Natural killer cell (primary cell): Measurements from ENCODE around the gene COL19A1. TPM values are rescaled to one million over a fixed set of nuclear protein-coding genes. Genes with fewer than 3 reads are reported as not detected.

ENCODE experiments used
- ATAC-seq, 3 donors: fragments of 150-1000 bp in 2 of 3; fragments of 200-7000 bp in 1 of 3; cut with Tn5 transposase; 1 replicate in 1 of 3; 2 replicates in 2 of 3; pipeline ENCODE4 v1.10.0; 2021; ENCODE audit warnings: mild to moderate bottlenecking in 2 of 3, moderate library complexity in 2 of 3
- DNase-seq, 2 donors: peaks; one replicate each; pipeline versions ENCODE4 v3.0.0 to v3.0.0-alpha.2; 2013 to 2021; ENCODE audit warnings: mixed read lengths in 1 of 2
- H3K27ac ChIP-seq: one replicate; pipeline ENCODE4 v1.5.1; 2013; ENCODE audit warnings: mild to moderate bottlenecking, low read length
- H3K27me3 ChIP-seq: one replicate; pipeline ENCODE4 v1.6.1; 2013; ENCODE audit warnings: low read length; ENCODE audit not compliant: control insufficient read depth, insufficient read depth
- H3K36me3 ChIP-seq: one replicate; pipeline ENCODE4 v1.6.1; 2013; ENCODE audit warnings: low read length; ENCODE audit not compliant: control insufficient read depth, insufficient read depth
- H3K4me1 ChIP-seq: one replicate; pipeline ENCODE4 v1.6.1; 2013; ENCODE audit warnings: low read length; ENCODE audit not compliant: control insufficient read depth, insufficient read depth
- H3K4me3 ChIP-seq: one replicate; pipeline ENCODE4 v1.5.1; 2013; ENCODE audit warnings: low read length
- H3K9me3 ChIP-seq: one replicate; pipeline ENCODE4 v1.6.1; 2013; ENCODE audit warnings: low read length; ENCODE audit not compliant: control insufficient read depth, insufficient read depth
- H3K27ac Mint-ChIP-seq, 2 donors: one replicate each; pipeline ENCODE4 v1.8.0; 2022; ENCODE audit warnings: mild to moderate bottlenecking in 2 of 2, mixed read lengths in 2 of 2, moderate library complexity in 1 of 2
- H3K27me3 Mint-ChIP-seq, 2 donors: one replicate each; pipeline ENCODE4 v1.8.0; 2022; ENCODE audit warnings: low read depth in 2 of 2, mixed read lengths in 2 of 2
- H3K36me3 Mint-ChIP-seq: one replicate; pipeline ENCODE4 v1.8.0; 2022; ENCODE audit warnings: mixed read lengths
- H3K4me1 Mint-ChIP-seq, 2 donors: one replicate each; pipeline ENCODE4 v1.8.0; 2022; ENCODE audit warnings: mixed read lengths in 2 of 2
- H3K4me3 Mint-ChIP-seq: one replicate; pipeline ENCODE4 v1.8.0; 2022; ENCODE audit warnings: mild to moderate bottlenecking, moderate library complexity, mixed read lengths
- H3K9me3 Mint-ChIP-seq, 2 donors: one replicate each; pipeline ENCODE4 v1.8.0; 2022; ENCODE audit warnings: mixed read lengths in 2 of 2
- CTCF ChIP-seq: fragments of 200-600 bp; IDR thresholded peaks from one replicate; pipeline ENCODE4 v1.8.0; 2022; ENCODE audit warnings: antibody characterized with exemption
- WGBS: methylation state at CpG from one replicate; pipeline ENCODE4 v1.1.7; 2013; ENCODE audit warnings: missing lambda C conversion rate; ENCODE audit not compliant: insufficient coverage; 5-methylcytosine and 5-hydroxymethylcytosine counted together
- intact Hi-C: fragments of 100-400 bp; cut with micrococcal nuclease; formaldehyde crosslinking; loops from one replicate; pipeline ENCODE4 v1.14.2; 2022
- total RNA-seq, 4 donors: library from RNA; stranded (reverse); fragments of 120-200 nt in 1 of 4; gene quantifications; one replicate each; pipeline versions ENCODE4 v1.2.3 to v1.2.4, GENCODE V29; 2013 to 2022

COL19A1 gene
- total RNA-seq, 3 donors from 2014 or later (not counting 1 experiment from before 2014, with no cell fraction given): 0.07 to 0.33 (median 0.18) TPM

GRCh38 chr6:70112716-70113115 lies 246.4 kb downstream of the COL19A1 start:
- ATAC-seq (no peak), DNase-seq (no peak)
- no peaks in the 10 kb centered on the region for H3K36me3 Mint-ChIP-seq
- 71% methylated on average over 5 of the region's 5 CpGs for WGBS
- Histone ChIP-seq H3K4me3 (no peak overlapping the region), H3K27ac (no peak overlapping the region), H3K27me3 (no peaks in the 10 kb centered on the region), H3K36me3 (no peaks in the 10 kb centered on the region), H3K9me3 (no peaks in the 10 kb centered on the region), H3K4me1 (no peaks in the 10 kb centered on the region)
- H3K4me1 Mint-ChIP-seq: no peaks in the 10 kb centered on the region
- no peak overlapping the region for H3K4me3 Mint-ChIP-seq
- peaks cover 0 to 4% of the 10 kb centered on the region in 2 donors for H3K9me3 Mint-ChIP-seq
- no peaks in the 10 kb centered on the region for H3K27me3 Mint-ChIP-seq
- no peak for TF ChIP-seq CTCF
- no peak overlapping the region for H3K27ac Mint-ChIP-seq
- intact Hi-C loops: no loop called here

GRCh38 chr6:70113171-70113570 lies 246.8 kb downstream of the COL19A1 start:
- Mint-ChIP-seq H3K9me3 (peaks cover 0 to 4% of the 10 kb centered on the region in 2 donors), H3K4me1 (no peaks in the 10 kb centered on the region), H3K27ac (no peak overlapping the region), H3K27me3 (no peaks in the 10 kb centered on the region), H3K4me3 (no peak overlapping the region), H3K36me3 (no peaks in the 10 kb centered on the region)
- H3K4me3 ChIP-seq: no peak overlapping the region
- no peak for DNase-seq
- ATAC-seq: no peak
- H3K4me1 ChIP-seq: no peaks in the 10 kb centered on the region
- H3K27me3 ChIP-seq: no peaks in the 10 kb centered on the region
- intact Hi-C loops: no loop called here
- H3K27ac ChIP-seq: no peak overlapping the region
- 80% methylated on average over 1 of the region's 1 CpG for WGBS
- TF ChIP-seq CTCF: no peak
- no peaks in the 10 kb centered on the region for H3K9me3 ChIP-seq
- H3K36me3 ChIP-seq: no peaks in the 10 kb centered on the region

- Histone ChIP-seq H3K4me1 (no peaks in the 10 kb centered on the region), H3K27ac (no peak overlapping the region), H3K9me3 (no peaks in the 10 kb centered on the region), H3K36me3 (no peaks in the 10 kb centered on the region), H3K27me3 (no peaks in the 10 kb centered on the region), H3K4me3 (no peak overlapping the region)
- H3K9me3 Mint-ChIP-seq: peaks cover 0 to 2% of the 10 kb centered on the region in 2 donors
- no peaks in the 10 kb centered on the region for H3K36me3 Mint-ChIP-seq
- WGBS: 100% methylated on average over 1 of the region's 2 CpGs
- no peak for DNase-seq
- no peak overlapping the region for H3K4me3 Mint-ChIP-seq
- ATAC-seq: no peak
- no peak for TF ChIP-seq CTCF
- no peak overlapping the region for H3K27ac Mint-ChIP-seq
- intact Hi-C loops: no loop called here
- H3K4me1 Mint-ChIP-seq: no peaks in the 10 kb centered on the region
- H3K27me3 Mint-ChIP-seq: no peaks in the 10 kb centered on the region
Observed at GRCh38 chr6:70118670-70119069, 252.3 kb downstream of the COL19A1 start.

GRCh38 chr6:70119218-70119835 lies 253.0 kb downstream of the COL19A1 start:
- no peaks in the 10 kb centered on the region for H3K9me3 ChIP-seq
- 94% methylated on average over 6 of the region's 7 CpGs for WGBS
- Mint-ChIP-seq H3K9me3 (peaks cover 0 to 2% of the 10 kb centered on the region in 2 donors), H3K27ac (no peak overlapping the region), H3K36me3 (no peaks in the 10 kb centered on the region), H3K27me3 (no peaks in the 10 kb centered on the region), H3K4me3 (no peak overlapping the region), H3K4me1 (no peaks in the 10 kb centered on the region)
- DNase-seq: no peak
- TF ChIP-seq CTCF: no peak
- H3K27ac ChIP-seq: no peak overlapping the region
- no peak overlapping the region for H3K4me3 ChIP-seq
- no peaks in the 10 kb centered on the region for H3K27me3 ChIP-seq
- no peak for ATAC-seq
- no peaks in the 10 kb centered on the region for H3K4me1 ChIP-seq
- intact Hi-C loops: no loop called here
- no peaks in the 10 kb centered on the region for H3K36me3 ChIP-seq
